ENCODE results near the gene CAPN13.

DNA sequence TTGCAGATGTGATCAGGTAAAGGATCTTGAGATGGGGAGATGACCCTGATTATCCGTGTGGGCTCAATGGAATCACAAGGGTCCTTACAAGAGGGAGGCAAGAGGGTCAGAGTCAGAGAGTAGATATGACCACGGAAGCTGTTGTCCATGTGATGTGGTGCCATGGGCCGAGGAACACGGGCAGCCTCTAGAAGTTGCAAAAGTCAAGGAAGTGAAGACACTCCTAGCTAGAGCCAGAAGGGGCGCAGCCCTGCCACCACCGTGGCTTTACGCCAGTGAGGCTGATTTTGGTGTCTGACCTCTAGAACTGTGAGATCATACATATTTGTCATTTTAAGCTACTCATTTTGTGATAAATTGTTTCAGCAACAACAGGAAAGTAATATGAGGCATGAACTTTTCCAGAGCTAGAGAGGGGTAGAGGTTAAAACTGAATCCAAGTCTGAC is 114.4 kb downstream of the CAPN13 start:
- TF ChIP-seq, protein P1, sequence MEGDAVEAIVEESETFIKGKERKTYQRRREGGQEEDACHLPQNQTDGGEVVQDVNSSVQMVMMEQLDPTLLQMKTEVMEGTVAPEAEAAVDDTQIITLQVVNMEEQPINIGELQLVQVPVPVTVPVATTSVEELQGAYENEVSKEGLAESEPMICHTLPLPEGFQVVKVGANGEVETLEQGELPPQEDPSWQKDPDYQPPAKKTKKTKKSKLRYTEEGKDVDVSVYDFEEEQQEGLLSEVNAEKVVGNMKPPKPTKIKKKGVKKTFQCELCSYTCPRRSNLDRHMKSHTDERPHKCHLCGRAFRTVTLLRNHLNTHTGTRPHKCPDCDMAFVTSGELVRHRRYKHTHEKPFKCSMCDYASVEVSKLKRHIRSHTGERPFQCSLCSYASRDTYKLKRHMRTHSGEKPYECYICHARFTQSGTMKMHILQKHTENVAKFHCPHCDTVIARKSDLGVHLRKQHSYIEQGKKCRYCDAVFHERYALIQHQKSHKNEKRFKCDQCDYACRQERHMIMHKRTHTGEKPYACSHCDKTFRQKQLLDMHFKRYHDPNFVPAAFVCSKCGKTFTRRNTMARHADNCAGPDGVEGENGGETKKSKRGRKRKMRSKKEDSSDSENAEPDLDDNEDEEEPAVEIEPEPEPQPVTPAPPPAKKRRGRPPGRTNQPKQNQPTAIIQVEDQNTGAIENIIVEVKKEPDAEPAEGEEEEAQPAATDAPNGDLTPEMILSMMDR (IDR thresholded peaks at IDR 0.05), result no peak
- no peak for TF ChIP-seq POLR2A (IDR thresholded peaks at IDR 0.05)

All from breast epithelium (tissue), 3 donors.